BJ (cell line): Measurements from ENCODE around the gene ELL. TPM values are rescaled to one million over a fixed set of nuclear protein-coding genes. Genes with fewer than 3 reads are reported as not detected.

ENCODE experiments used
- CTCF ChIA-PET: fragments of 350-600 bp; formaldehyde crosslinking; extraction: SDS; loops from one replicate; lab custom pipeline; 2021; ENCODE audit warnings: antibody characterized with exemption, inconsistent platforms; lab: Yijun Ruan, JAX
- POLR2A ChIA-PET: fragments of 300-600 bp; sonication (Branson Sonifier 250); formaldehyde crosslinking; extraction: SDS; loops from one replicate; lab custom pipeline; 2021; ENCODE audit warnings: antibody characterized with exemption; lab: Charles Lee
- DNase-seq: peaks from one replicate; pipeline ENCODE4 v3.0.0-alpha.2; 2011; ENCODE audit warnings: low read depth
- H3K27me3 ChIP-seq: 2 replicates; pipeline ENCODE4 v1.6.0; 2011; ENCODE audit warnings: low read length; ENCODE audit not compliant: control insufficient read depth, insufficient read depth
- H3K36me3 ChIP-seq: 2 replicates; pipeline ENCODE4 v1.5.1; 2011; ENCODE audit warnings: low read length; ENCODE audit not compliant: control insufficient read depth, insufficient read depth
- H3K4me3 ChIP-seq: 2 replicates; pipeline ENCODE4 v1.5.1; 2011; ENCODE audit warnings: low read depth, mild to moderate bottlenecking, control low read depth, low read length
- polyA plus RNA-seq: library from polyadenylated mRNA; depleted of rRNA; stranded (reverse); fragments of >200 nt; gene quantifications from 2 replicates; pipeline ENCODE4 v1.2.3, GENCODE V29; 2011
- TF ChIP-seq, protein P1 (sequence below): IDR thresholded peaks from 2 replicates; pipeline ENCODE4 v1.5.1; 2011; ENCODE audit warnings: low read depth, mild to moderate bottlenecking, control low read depth, inconsistent platforms, low read length, moderate library complexity; ENCODE audit not compliant: insufficient read depth

The ELL gene
- polyA plus RNA-seq, 1 experiment, result 10.2 TPM

DNA sequence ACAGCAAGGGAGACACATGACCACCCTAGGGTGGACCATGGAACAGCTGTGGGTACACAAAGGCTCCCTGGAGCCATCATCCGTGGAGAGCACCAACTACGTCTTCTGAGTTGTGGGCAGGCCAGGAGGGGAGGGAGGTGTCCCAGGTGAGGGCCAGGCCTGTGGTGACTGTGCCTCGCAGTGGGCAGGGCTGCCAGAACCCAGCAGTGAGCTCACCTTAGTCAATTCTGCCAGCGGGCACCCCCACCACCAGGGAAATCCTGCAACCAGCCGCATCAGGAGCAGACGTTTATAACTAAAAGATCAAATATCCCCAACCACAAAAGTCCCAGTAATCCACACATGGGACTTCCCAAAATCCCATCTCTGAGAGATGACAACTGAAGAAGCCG, 19.6 kb downstream of the ELL start:
- H3K27me3 ChIP-seq, result no peaks in the 10 kb centered on the region
- ChIA-PET CTCF (interaction anchor here (0.6 to 2.5 kb wide), 5 partner anchors 13 to 32 kb away, joined by 3 to 8 read pairs (median 3); no protein-coding TSS in a partner anchor), POLR2A (no interaction called here)
- TF ChIP-seq, protein P1, sequence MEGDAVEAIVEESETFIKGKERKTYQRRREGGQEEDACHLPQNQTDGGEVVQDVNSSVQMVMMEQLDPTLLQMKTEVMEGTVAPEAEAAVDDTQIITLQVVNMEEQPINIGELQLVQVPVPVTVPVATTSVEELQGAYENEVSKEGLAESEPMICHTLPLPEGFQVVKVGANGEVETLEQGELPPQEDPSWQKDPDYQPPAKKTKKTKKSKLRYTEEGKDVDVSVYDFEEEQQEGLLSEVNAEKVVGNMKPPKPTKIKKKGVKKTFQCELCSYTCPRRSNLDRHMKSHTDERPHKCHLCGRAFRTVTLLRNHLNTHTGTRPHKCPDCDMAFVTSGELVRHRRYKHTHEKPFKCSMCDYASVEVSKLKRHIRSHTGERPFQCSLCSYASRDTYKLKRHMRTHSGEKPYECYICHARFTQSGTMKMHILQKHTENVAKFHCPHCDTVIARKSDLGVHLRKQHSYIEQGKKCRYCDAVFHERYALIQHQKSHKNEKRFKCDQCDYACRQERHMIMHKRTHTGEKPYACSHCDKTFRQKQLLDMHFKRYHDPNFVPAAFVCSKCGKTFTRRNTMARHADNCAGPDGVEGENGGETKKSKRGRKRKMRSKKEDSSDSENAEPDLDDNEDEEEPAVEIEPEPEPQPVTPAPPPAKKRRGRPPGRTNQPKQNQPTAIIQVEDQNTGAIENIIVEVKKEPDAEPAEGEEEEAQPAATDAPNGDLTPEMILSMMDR, result no peak
- H3K36me3 ChIP-seq, result no peaks in the 10 kb centered on the region
- no peak for DNase-seq
- no peak overlapping the region for H3K4me3 ChIP-seq

DNA sequence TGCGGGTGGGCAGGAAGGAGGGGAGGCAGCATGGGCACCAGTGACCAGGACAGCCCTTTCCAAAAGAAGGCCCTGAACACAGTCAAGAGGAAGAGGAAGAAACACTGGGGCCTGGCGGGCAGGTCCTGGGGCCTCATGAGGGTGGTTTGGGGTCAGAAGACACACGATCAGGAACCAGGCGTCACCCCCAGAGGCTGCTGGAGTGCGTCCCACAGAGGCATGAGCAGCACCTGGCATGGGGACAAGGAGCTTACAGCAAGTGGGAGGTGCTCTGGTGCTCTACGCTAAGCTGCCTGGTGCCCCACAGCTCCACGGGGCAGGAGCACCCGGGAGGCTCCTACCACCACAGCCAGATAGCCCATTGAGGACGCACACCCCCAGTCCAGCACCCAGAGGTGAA, 20.0 kb downstream of the ELL start:
- no peaks in the 10 kb centered on the region for H3K36me3 ChIP-seq
- DNase-seq, result no peak
- no peak overlapping the region for H3K4me3 ChIP-seq
- CTCF ChIA-PET, result interaction anchor here (0.6 to 2.5 kb wide), 4 partner anchors 13 to 15 kb away, joined by 3 to 8 read pairs (median 3); no protein-coding TSS in a partner anchor
- no peaks in the 10 kb centered on the region for H3K27me3 ChIP-seq
- POLR2A ChIA-PET, result no interaction called here
- TF ChIP-seq, protein P1, result no peak

DNA sequence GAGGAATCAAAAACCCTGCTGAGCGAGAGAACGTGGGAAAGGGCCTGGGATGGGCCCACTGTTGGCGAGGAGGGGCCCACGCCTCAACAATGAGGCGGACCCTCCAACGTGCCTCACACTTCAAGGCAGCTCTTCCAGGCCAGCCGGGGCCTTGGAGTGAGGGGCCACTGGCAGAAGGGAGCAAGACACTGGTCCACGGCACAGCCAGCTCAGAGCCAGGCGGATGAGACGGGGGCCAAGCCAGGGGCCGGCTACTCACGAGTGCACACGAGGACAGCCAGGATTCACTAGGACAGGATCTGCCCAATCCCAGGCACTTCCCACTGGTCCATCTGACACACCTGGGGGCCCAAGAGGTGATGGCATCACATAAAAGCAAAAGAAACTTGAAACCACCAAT, 20.5 kb downstream of the ELL start:
- no peak overlapping the region for H3K4me3 ChIP-seq
- ChIA-PET POLR2A (no interaction called here), CTCF (interaction anchor here (1.2 to 2.5 kb wide), 2 partner anchors 15 kb away, joined by 3 to 8 read pairs; no protein-coding TSS in a partner anchor)
- H3K27me3 ChIP-seq, result no peaks in the 10 kb centered on the region
- TF ChIP-seq, protein P1, result no peak
- H3K36me3 ChIP-seq, result no peaks in the 10 kb centered on the region
- no peak for DNase-seq

DNA sequence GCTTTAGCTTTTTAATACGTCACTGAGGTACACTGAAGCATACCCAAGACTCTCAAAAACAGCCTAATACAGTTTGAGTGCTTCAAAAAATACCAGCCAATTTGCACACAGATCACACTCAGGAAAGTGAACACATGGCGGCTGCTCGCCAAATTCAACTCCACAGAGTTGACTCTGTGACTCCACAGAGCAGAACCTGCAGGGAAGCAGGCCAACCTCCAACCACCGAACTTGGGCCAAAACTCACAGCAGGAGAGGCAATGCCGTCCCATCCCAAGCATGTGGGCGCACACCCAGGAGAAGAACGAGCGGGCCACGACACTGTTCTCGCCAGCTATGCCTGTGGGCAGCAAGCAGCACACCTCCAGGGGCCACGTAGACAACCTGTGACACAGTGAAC, 21.1 kb downstream of the ELL start:
- ChIA-PET POLR2A (no interaction called here), CTCF (interaction anchor here (0.8 kb wide), 1 partner anchor 89 kb away, joined by 3 read pairs; no protein-coding TSS in a partner anchor)

DNA sequence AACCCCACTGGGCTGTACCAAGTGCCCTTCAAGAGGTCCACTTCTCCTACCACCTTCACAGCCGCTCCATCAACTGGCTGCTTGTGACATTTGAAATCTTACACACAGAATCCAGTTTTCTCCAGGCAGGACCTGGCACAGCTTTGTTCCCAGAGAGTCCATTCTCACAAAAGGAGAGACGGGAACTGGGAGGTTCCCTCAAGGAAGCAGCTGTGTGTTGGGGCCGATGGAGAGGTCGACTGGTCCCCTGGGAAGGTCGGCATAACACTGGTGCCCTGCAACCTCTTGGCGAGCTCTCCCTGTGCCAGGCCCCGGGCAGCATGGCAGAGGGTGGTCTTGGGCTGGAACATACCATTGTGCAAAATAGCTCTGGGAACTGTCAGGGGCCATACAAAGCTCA, 21.5 kb downstream of the ELL start:
- ChIA-PET POLR2A (no interaction called here), CTCF (interaction anchor here (0.8 kb wide), 1 partner anchor 89 kb away, joined by 3 read pairs; no protein-coding TSS in a partner anchor)
- TF ChIP-seq, protein P1, result no peak
- no peaks in the 10 kb centered on the region for H3K27me3 ChIP-seq
- no peak for DNase-seq
- no peak overlapping the region for H3K4me3 ChIP-seq
- H3K36me3 ChIP-seq, result no peaks in the 10 kb centered on the region; the same call in 1 of the 2 replicates

More for the DNA sequence above, 21.1 kb downstream of the ELL start:
- TF ChIP-seq, protein P1, result no peak
- DNase-seq, result no peak
- Histone ChIP-seq H3K4me3 (no peak overlapping the region), H3K27me3 (no peaks in the 10 kb centered on the region), H3K36me3 (no peaks in the 10 kb centered on the region)
